Activated CD4-positive, alpha-beta T cell treated with anti-CD3 and anti-CD28 coated beads, Interleukin-2, amount 10 ng/mL, durations not matched to agents 7 days and 5 days (primary cell): ENCODE results near the gene MRPL19. TPM values are rescaled to one million over a fixed set of nuclear protein-coding genes. Genes with fewer than 3 reads are reported as not detected.
"Not testable (repeated sequence)": the region's sequence is repeated elsewhere in the genome, so short reads cannot be mapped to it uniquely, and the experiment has no call there.

Source experiments
- CTCF ChIA-PET: fragments of 350-600 bp; sonication (Branson Sonifier 250); formaldehyde crosslinking; loops from one replicate; lab custom pipeline; 2021; ENCODE audit warnings: antibody characterized with exemption; lab: Charles Lee
- POLR2A ChIA-PET: fragments of 350-600 bp; sonication (Branson Sonifier 250); formaldehyde crosslinking; loops from one replicate; lab custom pipeline; 2021; ENCODE audit warnings: antibody characterized with exemption; lab: Charles Lee
- DNase-seq: peaks from one replicate; pipeline ENCODE4 v3.0.0-alpha.2; 2020
- H3K27ac Mint-ChIP-seq: one replicate; pipeline ENCODE4 v1.8.0; 2021; ENCODE audit warnings: mild to moderate bottlenecking, moderate library complexity, mixed read lengths
- H3K27me3 Mint-ChIP-seq: one replicate; pipeline ENCODE4 v1.8.0; 2021; ENCODE audit warnings: mixed read lengths
- H3K36me3 Mint-ChIP-seq: one replicate; pipeline ENCODE4 v1.8.0; 2021; ENCODE audit warnings: low read depth, mixed read lengths
- H3K4me1 Mint-ChIP-seq: one replicate; pipeline ENCODE4 v1.8.0; 2021; ENCODE audit warnings: mixed read lengths
- H3K4me3 Mint-ChIP-seq: one replicate; pipeline ENCODE4 v1.8.0; 2021; ENCODE audit warnings: mild to moderate bottlenecking, moderate library complexity, mixed read lengths
- H3K9me3 Mint-ChIP-seq: one replicate; pipeline ENCODE4 v1.8.0; 2021; ENCODE audit warnings: mixed read lengths
- total RNA-seq, 2 experiments: library from RNA; stranded (reverse); gene quantifications; one replicate each; pipeline ENCODE4 v1.2.3, GENCODE V29; 2021

The MRPL19 gene
- total RNA-seq, 2 experiments from 2014 or later, result 33.9 to 38.3 TPM

DNA sequence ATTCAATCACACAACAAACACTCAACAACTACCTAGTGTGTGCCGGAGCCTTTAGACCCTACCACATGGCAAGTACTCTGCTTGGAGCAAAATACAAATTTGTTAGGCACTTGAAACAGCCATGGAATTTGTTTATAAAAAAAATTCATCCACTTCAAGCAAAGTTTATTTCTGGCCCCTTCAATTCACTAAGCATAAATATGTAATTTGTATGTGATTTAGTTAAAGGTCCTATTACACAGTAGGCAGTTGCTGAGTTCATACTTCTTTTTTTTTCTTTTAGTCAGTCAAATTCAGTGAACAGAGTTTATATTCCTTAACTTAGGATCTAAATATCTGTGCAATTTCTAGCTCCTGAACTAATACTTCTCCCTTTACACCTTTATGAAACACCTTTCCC is 41.6 kb downstream of the MRPL19 start:
- Mint-ChIP-seq H3K36me3 (peaks cover 37% of the 10 kb centered on the region), H3K9me3 (no peaks in the 10 kb centered on the region), H3K27ac (no peak overlapping the region), H3K4me3 (no peak overlapping the region), H3K4me1 (no peaks in the 10 kb centered on the region), H3K27me3 (no peaks in the 10 kb centered on the region)
- DNase-seq, result no peak
- CTCF ChIA-PET, result interaction anchor here (1.6 kb wide), 1 partner anchor 10 kb away, joined by 3 read pairs; no protein-coding TSS in a partner anchor
- POLR2A ChIA-PET, result no interaction called here

- H3K9me3 Mint-ChIP-seq, result no peaks in the 10 kb centered on the region
- DNase-seq, result no peak
- ChIA-PET POLR2A (no interaction called here), CTCF (interaction anchor here (2.1 kb wide), 1 partner anchor 12 kb away, joined by 6 read pairs; the partner anchor contains the start of gene GCFC2)
- no peak overlapping the region for H3K27ac Mint-ChIP-seq
- H3K4me3 Mint-ChIP-seq, result no peak overlapping the region
- H3K4me1 Mint-ChIP-seq, result no peaks in the 10 kb centered on the region
- H3K27me3 Mint-ChIP-seq, result no peaks in the 10 kb centered on the region
- H3K36me3 Mint-ChIP-seq, result peaks cover 48% of the 10 kb centered on the region
These were observed 52.3 kb downstream of the MRPL19 start for GRCh38 chr2:75698918-75699317.

- Mint-ChIP-seq H3K36me3 (peaks cover 62% of the 10 kb centered on the region), H3K9me3 (no peaks in the 10 kb centered on the region), H3K27ac (no peak overlapping the region), H3K4me3 (no peak overlapping the region), H3K4me1 (peaks cover 15% of the 10 kb centered on the region), H3K27me3 (no peaks in the 10 kb centered on the region)
- no peak for DNase-seq
- POLR2A ChIA-PET, result no interaction called here
- CTCF ChIA-PET, result no interaction called here
These were observed 56.0 kb downstream of the MRPL19 start for GRCh38 chr2:75702593-75702992.

- Mint-ChIP-seq H3K4me3 (no peak overlapping the region), H3K27ac (no peak overlapping the region), H3K36me3 (peaks cover 60% of the 10 kb centered on the region), H3K27me3 (no peaks in the 10 kb centered on the region), H3K4me1 (peaks cover 22% of the 10 kb centered on the region), H3K9me3 (no peaks in the 10 kb centered on the region)
- no peak for DNase-seq
- CTCF ChIA-PET, result no interaction called here
- POLR2A ChIA-PET, result no interaction called here
These were observed 57.2 kb downstream of the MRPL19 start for GRCh38 chr2:75703589-75704287.

DNA sequence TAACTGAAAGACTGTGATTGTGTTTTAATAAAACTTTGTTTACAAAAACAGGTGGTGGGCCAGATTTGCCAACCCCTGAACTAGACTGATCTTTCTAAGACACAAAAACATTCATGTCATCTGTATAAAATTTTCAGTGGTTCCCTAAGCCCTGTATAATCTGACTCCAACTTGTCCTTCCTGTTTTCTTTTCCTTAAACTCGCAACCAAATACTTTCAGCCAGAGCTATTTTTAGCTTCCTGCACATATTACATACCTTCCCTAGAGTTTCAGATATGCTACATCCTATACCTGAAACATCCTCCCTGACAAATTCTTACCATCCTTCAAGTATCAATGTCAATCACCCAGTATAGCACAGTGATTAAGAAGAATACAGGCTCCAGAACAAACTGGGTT is 59.3 kb downstream of the MRPL19 start:
- H3K27ac Mint-ChIP-seq, result no peak overlapping the region
- ChIA-PET POLR2A (no interaction called here), CTCF (no interaction called here)
- no peak for DNase-seq
- H3K4me1 Mint-ChIP-seq, result peaks cover 30% of the 10 kb centered on the region
- H3K4me3 Mint-ChIP-seq, result no peak overlapping the region
- no peaks in the 10 kb centered on the region for H3K27me3 Mint-ChIP-seq
- H3K9me3 Mint-ChIP-seq, result no peaks in the 10 kb centered on the region
- H3K36me3 Mint-ChIP-seq, result peaks cover 48% of the 10 kb centered on the region

- no peak for DNase-seq
- Mint-ChIP-seq H3K4me3 (no peak overlapping the region), H3K36me3 (peaks cover 34% of the 10 kb centered on the region), H3K4me1 (peaks cover 38% of the 10 kb centered on the region), H3K9me3 (no peaks in the 10 kb centered on the region), H3K27ac (no peak overlapping the region), H3K27me3 (no peaks in the 10 kb centered on the region)
- ChIA-PET CTCF (interaction anchor here (1.5 kb wide), 1 partner anchor 31 kb away, joined by 3 read pairs; no protein-coding TSS in a partner anchor), POLR2A (no interaction called here)
These were observed 61.3 kb downstream of the MRPL19 start for GRCh38 chr2:75707901-75708300.

GRCh38 chr2:75709297-75709696 is 62.7 kb downstream of the MRPL19 start:
- H3K27ac Mint-ChIP-seq, result peak overlapping the region; percentile 51
- H3K36me3 Mint-ChIP-seq, result peaks cover 24% of the 10 kb centered on the region
- no peaks in the 10 kb centered on the region for H3K9me3 Mint-ChIP-seq
- peak overlapping the region; percentile 65 for H3K4me3 Mint-ChIP-seq
- no peak for DNase-seq
- H3K4me1 Mint-ChIP-seq, result peaks cover 38% of the 10 kb centered on the region
- H3K27me3 Mint-ChIP-seq, result no peaks in the 10 kb centered on the region
- ChIA-PET POLR2A (no interaction called here), CTCF (interaction anchor here (1.5 kb wide), 1 partner anchor 33 kb away, joined by 3 read pairs; no protein-coding TSS in a partner anchor)

GRCh38 chr2:75710220-75710576 is 63.6 kb downstream of the MRPL19 start:
- DNase-seq, result no peak
- CTCF ChIA-PET, result interaction anchor here (1.4 to 2.5 kb wide), 3 partner anchors 12 to 63 kb away, joined by 4 to 11 read pairs (median 6); partner anchors contain the start of gene MRPL19
- H3K4me1 Mint-ChIP-seq, result peaks cover 38% of the 10 kb centered on the region
- H3K4me3 Mint-ChIP-seq, result peak overlapping the region; percentile 80
- peak overlapping the region; percentile 95 for H3K27ac Mint-ChIP-seq
- peaks cover under 1% of the 10 kb centered on the region for H3K27me3 Mint-ChIP-seq
- peaks cover 15% of the 10 kb centered on the region for H3K36me3 Mint-ChIP-seq
- POLR2A ChIA-PET, result no interaction called here
- no peaks in the 10 kb centered on the region for H3K9me3 Mint-ChIP-seq

GRCh38 chr2:75710577-75711253 is 64.1 kb downstream of the MRPL19 start, which contains the start of gene GCFC2:
Gene GCFC2, minus strand, starts transcription at chr2:75710915. Its CDS starts 60 bp downstream, at chr2:75710855.
- Mint-ChIP-seq H3K27me3 (peaks cover 2% of the 10 kb centered on the region), H3K27ac (peak within 1 kb of the TSS; percentile 95), H3K9me3 (no peaks in the 10 kb centered on the region), H3K36me3 (peaks cover 13% of the 10 kb centered on the region), H3K4me1 (peaks cover 36% of the 10 kb centered on the region), H3K4me3 (peak within 1 kb of the TSS; percentile 80)
- ChIA-PET POLR2A (no interaction called here), CTCF (interaction anchor here (0.5 to 2.5 kb wide), 4 partner anchors 11 to 64 kb away, joined by 4 to 11 read pairs (median 5); partner anchors contain the start of gene MRPL19)
- DNase-seq, result peak; percentile 82

DNA sequence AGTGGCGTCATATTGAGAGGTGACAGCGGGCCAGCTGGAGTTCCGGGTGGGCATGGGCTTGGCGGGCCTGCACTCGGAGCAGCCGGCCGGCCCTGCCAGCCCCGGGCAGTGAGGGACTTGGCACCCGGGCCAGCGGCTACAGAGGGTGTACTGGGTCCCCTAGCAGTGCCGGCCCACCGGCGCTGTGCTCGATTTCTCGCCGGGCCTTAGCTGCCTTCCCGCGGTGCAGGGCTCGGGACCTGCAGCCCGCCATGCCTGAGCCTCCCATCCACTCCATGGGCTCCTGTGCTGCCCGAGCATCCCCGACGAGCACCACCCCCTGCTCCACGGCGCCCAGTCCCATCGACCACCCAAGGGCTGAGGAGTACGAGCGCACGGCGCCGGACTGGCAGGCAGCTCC is 65.0 kb downstream of the MRPL19 start:
- POLR2A ChIA-PET, result not testable (repeated sequence)

DNA sequence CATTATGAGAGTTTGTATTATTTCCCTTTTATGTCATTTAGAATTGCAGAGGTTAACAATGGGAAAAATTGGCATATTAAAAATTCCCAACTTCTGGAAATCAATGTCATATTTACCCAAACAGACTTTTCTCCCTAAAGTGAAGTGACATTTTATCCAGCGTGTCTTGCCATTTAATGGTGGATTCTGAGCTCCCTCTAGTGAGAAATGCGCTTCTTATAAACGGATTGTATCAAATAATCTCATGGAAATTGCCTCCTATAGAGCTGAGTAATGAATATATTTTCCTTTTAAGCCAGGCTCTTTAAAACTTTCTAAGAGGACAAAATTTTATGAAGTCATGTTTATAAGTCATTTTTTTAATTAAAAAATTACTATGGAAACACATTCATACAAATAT is 69.8 kb downstream of the MRPL19 start:
- Mint-ChIP-seq H3K27me3 (peaks cover 7% of the 10 kb centered on the region), H3K36me3 (peaks cover 2% of the 10 kb centered on the region), H3K4me1 (peaks cover 3% of the 10 kb centered on the region), H3K27ac (no peak overlapping the region), H3K9me3 (no peaks in the 10 kb centered on the region), H3K4me3 (no peak overlapping the region)
- CTCF ChIA-PET, result no interaction called here
- POLR2A ChIA-PET, result no interaction called here
- DNase-seq, result no peak

More for the DNA sequence above, 65.0 kb downstream of the MRPL19 start:
- CTCF ChIA-PET, result interaction anchor here (2.5 kb wide), 1 partner anchor 65 kb away, joined by 11 read pairs; the partner anchor contains the start of gene MRPL19
- H3K9me3 Mint-ChIP-seq, H3K27me3 Mint-ChIP-seq, H3K36me3 Mint-ChIP-seq, DNase-seq: not testable (repeated sequence)
- Mint-ChIP-seq H3K4me3 (peak overlapping the region; percentile 80), H3K27ac (peak overlapping the region; percentile 95), H3K4me1 (peaks cover 28% of the 10 kb centered on the region)

- DNase-seq, result no peak
- ChIA-PET CTCF (no interaction called here), POLR2A (no interaction called here)
- H3K4me3 Mint-ChIP-seq, result no peak overlapping the region
- H3K27ac Mint-ChIP-seq, result no peak overlapping the region
- H3K9me3 Mint-ChIP-seq, result no peaks in the 10 kb centered on the region
- no peaks in the 10 kb centered on the region for H3K36me3 Mint-ChIP-seq
- H3K27me3 Mint-ChIP-seq, result peaks cover 16% of the 10 kb centered on the region
- no peaks in the 10 kb centered on the region for H3K4me1 Mint-ChIP-seq
These were observed 73.0 kb downstream of the MRPL19 start for GRCh38 chr2:75719616-75720015.

DNA sequence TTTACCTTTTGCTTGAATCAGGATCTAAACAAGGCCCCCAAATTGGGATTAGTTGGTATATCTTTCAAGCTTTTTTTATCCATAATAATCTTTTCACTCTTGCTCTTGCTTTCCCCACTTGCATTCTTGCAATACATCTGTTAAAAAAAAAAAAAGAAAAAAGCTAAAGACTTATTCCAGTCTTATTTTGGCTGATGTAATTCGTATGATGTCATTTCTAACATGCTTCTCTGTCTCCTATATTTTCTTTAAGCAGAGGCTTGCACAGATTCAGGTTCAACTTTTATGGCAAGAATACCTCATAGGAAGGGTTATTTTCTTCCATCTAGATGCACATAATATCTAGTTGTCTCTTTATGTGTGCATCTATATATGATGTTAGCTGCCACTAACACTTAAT is 73.9 kb downstream of the MRPL19 start:
- CTCF ChIA-PET, result no interaction called here
- no peaks in the 10 kb centered on the region for H3K36me3 Mint-ChIP-seq
- POLR2A ChIA-PET, result no interaction called here
- H3K27ac Mint-ChIP-seq, result no peak overlapping the region
- peaks cover 14% of the 10 kb centered on the region for H3K27me3 Mint-ChIP-seq
- no peak overlapping the region for H3K4me3 Mint-ChIP-seq
- DNase-seq, result no peak
- no peaks in the 10 kb centered on the region for H3K4me1 Mint-ChIP-seq
- H3K9me3 Mint-ChIP-seq, result no peaks in the 10 kb centered on the region
